HEK293 (cell line): ENCODE data around the gene TMEM126B.

ENCODE experiments used
- CTCF ChIA-PET: fragments of 350-600 bp; formaldehyde crosslinking; extraction: SDS; loops from one replicate; lab custom pipeline; 2021; ENCODE audit warnings: antibody characterized with exemption; lab: Yijun Ruan, JAX
- POLR2A ChIA-PET: fragments of 300-600 bp; formaldehyde crosslinking; extraction: SDS; loops from one replicate; lab custom pipeline; 2020; ENCODE audit warnings: antibody characterized with exemption, inconsistent platforms; lab: Yijun Ruan, JAX
- H3K27ac ChIP-seq: fragments of 200-500 bp; sonication (Bioruptor generic); 2 replicates; pipeline ENCODE4 v1.5.1; 2014; ENCODE audit warnings: low read depth, low read length, control low read depth, inconsistent platforms; ENCODE audit errors: extremely low read depth
- H3K36me3 ChIP-seq, 2 experiments: fragments of 200-500 bp in 1 of 2; sonication (Bioruptor generic) in 1 of 2; 1 replicate in 1 of 2; 2 replicates in 1 of 2; pipeline ENCODE4 v1.5.1; 2014 to 2017; ENCODE audit warnings: inconsistent platforms in 2 of 2, low read length in 2 of 2; ENCODE audit not compliant: control insufficient read depth in 2 of 2, insufficient read depth in 1 of 2
- H3K4me1 ChIP-seq: fragments of 200-500 bp; sonication (Bioruptor generic); 2 replicates; pipeline ENCODE4 v1.5.1; 2014; ENCODE audit warnings: mild to moderate bottlenecking, low read length, inconsistent platforms; ENCODE audit not compliant: control insufficient read depth, insufficient read depth
- H3K4me3 ChIP-seq: 2 replicates; pipeline ENCODE4 v1.5.1; 2011; ENCODE audit warnings: low read depth, mild to moderate bottlenecking, control low read depth, low read length, moderate library complexity
- H3K9me3 ChIP-seq: fragments of 200-500 bp; sonication (Bioruptor generic); 2 replicates; pipeline ENCODE4 v1.5.1; 2014; ENCODE audit warnings: low read depth, low read length, inconsistent platforms; ENCODE audit not compliant: control insufficient read depth, insufficient read depth
- KLF1 ChIP-seq: fragments of 450-650 bp; formaldehyde crosslinking; IDR thresholded peaks from 2 replicates; pipeline ENCODE4 v1.5.1; 2016; ENCODE audit warnings: missing biosample characterization, missing genetic modification characterization
- PRDM1 ChIP-seq: fragments of 450-650 bp; formaldehyde crosslinking; IDR thresholded peaks from 2 replicates; pipeline ENCODE4; 2016; ENCODE audit warnings: missing biosample characterization, missing genetic modification characterization
- REPIN1 ChIP-seq: fragments of 450-650 bp; formaldehyde crosslinking; IDR thresholded peaks from 2 replicates; pipeline ENCODE4 v1.5.1; 2017; ENCODE audit warnings: missing biosample characterization, missing genetic modification characterization, low read depth
- SETDB1 ChIP-seq: IDR thresholded peaks from one replicate; pipeline ENCODE4 v1.6.1; 2017; ENCODE audit warnings: mild to moderate bottlenecking, low read length, moderate library complexity, mixed read lengths; ENCODE audit not compliant: insufficient read length
- SP7 ChIP-seq: fragments of 450-650 bp; formaldehyde crosslinking; IDR thresholded peaks from 2 replicates; pipeline ENCODE4 v1.5.1; 2016; ENCODE audit warnings: missing biosample characterization, missing genetic modification characterization
- ZBTB1 ChIP-seq: fragments of 450-650 bp; formaldehyde crosslinking; IDR thresholded peaks from 2 replicates; pipeline ENCODE4 v1.5.1; 2016; ENCODE audit warnings: missing biosample characterization, missing genetic modification characterization
- ZBTB8A ChIP-seq: fragments of 450-650 bp; formaldehyde crosslinking; IDR thresholded peaks from 2 replicates; pipeline ENCODE4 v1.5.1; 2016; ENCODE audit warnings: missing biosample characterization, missing genetic modification characterization
- ZNF10 ChIP-seq: fragments of 450-650 bp; formaldehyde crosslinking; IDR thresholded peaks from 2 replicates; pipeline ENCODE4 v1.5.1; 2017; ENCODE audit warnings: missing biosample characterization, missing genetic modification characterization
- ZNF138 ChIP-seq: fragments of 450-650 bp; formaldehyde crosslinking; IDR thresholded peaks from 2 replicates; pipeline ENCODE4 v1.5.1; 2016; ENCODE audit warnings: missing biosample characterization, missing genetic modification characterization, borderline replicate concordance
- ZNF140 ChIP-seq: fragments of 450-650 bp; formaldehyde crosslinking; IDR thresholded peaks from 2 replicates; pipeline ENCODE4 v1.5.1; 2016; ENCODE audit warnings: missing biosample characterization, missing genetic modification characterization
- ZNF23 ChIP-seq: fragments of 450-650 bp; formaldehyde crosslinking; IDR thresholded peaks from 2 replicates; pipeline ENCODE4 v1.5.1; 2016; ENCODE audit warnings: missing biosample characterization, missing genetic modification characterization, borderline replicate concordance
- ZNF350 ChIP-seq: fragments of 450-650 bp; formaldehyde crosslinking; IDR thresholded peaks from 2 replicates; pipeline ENCODE4 v1.5.0; 2017; ENCODE audit warnings: missing biosample characterization, mild to moderate bottlenecking, missing genetic modification characterization
- ZNF501 ChIP-seq: fragments of 450-650 bp; formaldehyde crosslinking; IDR thresholded peaks from 2 replicates; pipeline ENCODE4 v1.5.1; 2016; ENCODE audit warnings: missing biosample characterization, missing genetic modification characterization
- ZNF510 ChIP-seq: fragments of 450-650 bp; formaldehyde crosslinking; IDR thresholded peaks from 2 replicates; pipeline ENCODE4 v1.5.1; 2018; ENCODE audit warnings: mild to moderate bottlenecking, missing genetic modification characterization, missing biosample characterization; ENCODE audit not compliant: insufficient replicate concordance
- ZNF530 ChIP-seq: fragments of 450-650 bp; formaldehyde crosslinking; IDR thresholded peaks from 2 replicates; pipeline ENCODE4 v1.5.1; 2016; ENCODE audit warnings: low read depth, missing biosample characterization, missing genetic modification characterization
- ZNF549 ChIP-seq: fragments of 450-650 bp; IDR thresholded peaks from 2 replicates; pipeline ENCODE4 v1.5.1; 2018; ENCODE audit warnings: missing biosample characterization, missing genetic modification characterization, mild to moderate bottlenecking, inconsistent platforms, moderate library complexity
- ZNF558 ChIP-seq: fragments of 450-650 bp; formaldehyde crosslinking; IDR thresholded peaks from 2 replicates; pipeline ENCODE4 v1.5.1; 2016; ENCODE audit warnings: missing biosample characterization, missing genetic modification characterization
- ZNF629 ChIP-seq: fragments of 450-650 bp; formaldehyde crosslinking; IDR thresholded peaks from 2 replicates; pipeline ENCODE4 v1.5.1; 2017; ENCODE audit warnings: missing biosample characterization, missing genetic modification characterization
- ZNF664 ChIP-seq: fragments of 450-650 bp; formaldehyde crosslinking; IDR thresholded peaks from 2 replicates; pipeline ENCODE4 v1.5.1; 2016; ENCODE audit warnings: missing biosample characterization, missing genetic modification characterization
- ZNF776 ChIP-seq: fragments of 450-650 bp; formaldehyde crosslinking; IDR thresholded peaks from 2 replicates; pipeline ENCODE4 v1.5.0; 2017; ENCODE audit warnings: missing biosample characterization, missing genetic modification characterization, borderline replicate concordance
- ZNF792 ChIP-seq: fragments of 450-650 bp; formaldehyde crosslinking; IDR thresholded peaks from 2 replicates; pipeline ENCODE4 v1.5.1; 2016; ENCODE audit warnings: missing biosample characterization, missing genetic modification characterization
- ZXDB ChIP-seq: fragments of 450-650 bp; formaldehyde crosslinking; IDR thresholded peaks from 2 replicates; pipeline ENCODE4 v1.5.1; 2016; ENCODE audit warnings: missing biosample characterization, missing genetic modification characterization
- TF ChIP-seq, protein P1 (sequence below): sonication (generic); formaldehyde crosslinking; IDR thresholded peaks from 2 replicates; pipeline ENCODE4 v1.8.1; 2022; ENCODE audit warnings: mild to moderate bottlenecking, moderate library complexity, missing genetic modification reagents
- TF ChIP-seq, protein P2 (sequence below): fragments of 450-650 bp; formaldehyde crosslinking; IDR thresholded peaks from 2 replicates; pipeline ENCODE4 v1.5.1; 2016; ENCODE audit warnings: missing biosample characterization, missing genetic modification characterization, borderline replicate concordance
- TF ChIP-seq, protein P3 (sequence below): fragments of 450-650 bp; formaldehyde crosslinking; IDR thresholded peaks from 2 replicates; pipeline ENCODE4 v1.5.1; 2017; ENCODE audit warnings: missing biosample characterization, mild to moderate bottlenecking, missing genetic modification characterization, moderate library complexity
- TF ChIP-seq, protein P4 (sequence below): fragments of 450-650 bp; formaldehyde crosslinking; IDR thresholded peaks from 2 replicates; pipeline ENCODE4 v1.5.0; 2017; ENCODE audit warnings: missing biosample characterization, missing genetic modification characterization, borderline replicate concordance

The TMEM126B gene

DNA sequence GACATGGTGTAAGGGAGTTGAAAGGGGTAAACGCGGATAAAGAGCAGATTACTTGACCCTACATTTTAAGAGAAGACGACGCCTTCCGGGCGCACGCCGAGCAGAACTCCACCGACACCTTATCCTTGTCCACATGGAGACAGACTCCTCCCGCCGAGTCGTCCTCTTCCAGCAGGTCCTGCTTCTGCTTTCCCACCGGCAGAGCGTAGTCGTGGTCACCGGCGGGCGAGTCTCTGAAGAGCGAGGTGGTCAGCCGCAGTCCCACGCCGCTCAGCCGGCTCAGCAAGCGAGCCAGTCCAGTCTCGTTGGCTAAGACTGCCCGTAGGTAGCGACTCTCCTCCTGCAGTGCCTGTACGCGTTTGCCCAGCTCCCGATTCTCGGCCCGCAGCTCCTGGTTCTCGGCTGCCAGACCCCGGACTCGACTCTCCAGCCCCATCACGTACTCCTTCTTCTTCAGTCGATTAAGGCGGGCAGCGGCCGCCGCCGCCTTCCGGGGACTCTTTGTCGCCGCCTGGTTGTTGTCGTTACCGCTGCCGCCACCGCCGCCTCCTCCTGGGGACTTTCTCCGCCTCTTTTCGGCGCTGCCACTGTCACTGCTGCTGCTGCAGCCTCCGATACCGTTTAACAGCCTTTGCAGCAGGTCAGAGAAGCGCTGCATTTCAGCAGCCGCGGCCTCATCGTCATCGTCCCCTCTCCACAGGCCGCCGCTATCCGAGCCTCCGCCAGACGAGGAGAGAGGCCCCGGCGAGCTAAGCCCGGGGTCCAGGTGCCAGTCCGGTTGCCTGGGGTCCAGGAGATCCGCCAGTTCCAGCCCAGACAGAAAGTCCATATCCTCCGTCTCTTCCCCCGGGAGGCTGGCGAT is 35.6 kb downstream of the TMEM126B start (continued):
- TF ChIP-seq ZNF776 (tag by site-specific recombination) (no peak), ZNF501 (tag by site-specific recombination) (no peak), ZBTB1 (tag by site-specific recombination) (no peak), ZNF664 (no peak), SETDB1 (no peak), REPIN1 (tag by site-specific recombination) (no peak), ZNF558 (tag by site-specific recombination) (no peak), SP7 (tag by site-specific recombination) (no peak), ZNF530 (no peak), PRDM1 (tag by site-specific recombination) (peak; percentile 75), ZNF629 (tag by site-specific recombination) (no peak)
- TF ChIP-seq, protein P1, sequence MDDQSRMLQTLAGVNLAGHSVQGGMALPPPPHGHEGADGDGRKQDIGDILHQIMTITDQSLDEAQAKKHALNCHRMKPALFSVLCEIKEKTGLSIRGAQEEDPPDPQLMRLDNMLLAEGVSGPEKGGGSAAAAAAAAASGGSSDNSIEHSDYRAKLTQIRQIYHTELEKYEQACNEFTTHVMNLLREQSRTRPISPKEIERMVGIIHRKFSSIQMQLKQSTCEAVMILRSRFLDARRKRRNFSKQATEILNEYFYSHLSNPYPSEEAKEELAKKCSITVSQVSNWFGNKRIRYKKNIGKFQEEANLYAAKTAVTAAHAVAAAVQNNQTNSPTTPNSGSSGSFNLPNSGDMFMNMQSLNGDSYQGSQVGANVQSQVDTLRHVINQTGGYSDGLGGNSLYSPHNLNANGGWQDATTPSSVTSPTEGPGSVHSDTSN (CRISPR knock-in tag), result no peak; the same call in 1 of the 2 replicates
- TF ChIP-seq, protein P2, sequence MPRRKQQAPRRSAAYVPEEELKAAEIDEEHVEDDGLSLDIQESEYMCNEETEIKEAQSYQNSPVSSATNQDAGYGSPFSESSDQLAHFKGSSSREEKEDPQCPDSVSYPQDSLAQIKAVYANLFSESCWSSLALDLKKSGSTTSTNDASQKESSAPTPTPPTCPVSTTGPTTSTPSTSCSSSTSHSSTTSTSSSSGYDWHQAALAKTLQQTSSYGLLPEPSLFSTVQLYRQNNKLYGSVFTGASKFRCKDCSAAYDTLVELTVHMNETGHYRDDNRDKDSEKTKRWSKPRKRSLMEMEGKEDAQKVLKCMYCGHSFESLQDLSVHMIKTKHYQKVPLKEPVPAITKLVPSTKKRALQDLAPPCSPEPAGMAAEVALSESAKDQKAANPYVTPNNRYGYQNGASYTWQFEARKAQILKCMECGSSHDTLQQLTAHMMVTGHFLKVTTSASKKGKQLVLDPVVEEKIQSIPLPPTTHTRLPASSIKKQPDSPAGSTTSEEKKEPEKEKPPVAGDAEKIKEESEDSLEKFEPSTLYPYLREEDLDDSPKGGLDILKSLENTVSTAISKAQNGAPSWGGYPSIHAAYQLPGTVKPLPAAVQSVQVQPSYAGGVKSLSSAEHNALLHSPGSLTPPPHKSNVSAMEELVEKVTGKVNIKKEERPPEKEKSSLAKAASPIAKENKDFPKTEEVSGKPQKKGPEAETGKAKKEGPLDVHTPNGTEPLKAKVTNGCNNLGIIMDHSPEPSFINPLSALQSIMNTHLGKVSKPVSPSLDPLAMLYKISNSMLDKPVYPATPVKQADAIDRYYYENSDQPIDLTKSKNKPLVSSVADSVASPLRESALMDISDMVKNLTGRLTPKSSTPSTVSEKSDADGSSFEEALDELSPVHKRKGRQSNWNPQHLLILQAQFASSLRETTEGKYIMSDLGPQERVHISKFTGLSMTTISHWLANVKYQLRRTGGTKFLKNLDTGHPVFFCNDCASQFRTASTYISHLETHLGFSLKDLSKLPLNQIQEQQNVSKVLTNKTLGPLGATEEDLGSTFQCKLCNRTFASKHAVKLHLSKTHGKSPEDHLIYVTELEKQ (tag by site-specific recombination), result no peak
- TF ChIP-seq, protein P3, sequence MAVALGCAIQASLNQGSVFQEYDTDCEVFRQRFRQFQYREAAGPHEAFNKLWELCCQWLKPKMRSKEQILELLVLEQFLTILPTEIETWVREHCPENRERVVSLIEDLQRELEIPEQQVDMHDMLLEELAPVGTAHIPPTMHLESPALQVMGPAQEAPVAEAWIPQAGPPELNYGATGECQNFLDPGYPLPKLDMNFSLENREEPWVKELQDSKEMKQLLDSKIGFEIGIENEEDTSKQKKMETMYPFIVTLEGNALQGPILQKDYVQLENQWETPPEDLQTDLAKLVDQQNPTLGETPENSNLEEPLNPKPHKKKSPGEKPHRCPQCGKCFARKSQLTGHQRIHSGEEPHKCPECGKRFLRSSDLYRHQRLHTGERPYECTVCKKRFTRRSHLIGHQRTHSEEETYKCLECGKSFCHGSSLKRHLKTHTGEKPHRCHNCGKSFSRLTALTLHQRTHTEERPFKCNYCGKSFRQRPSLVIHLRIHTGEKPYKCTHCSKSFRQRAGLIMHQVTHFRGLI (tag by site-specific recombination), result no peak

DNA sequence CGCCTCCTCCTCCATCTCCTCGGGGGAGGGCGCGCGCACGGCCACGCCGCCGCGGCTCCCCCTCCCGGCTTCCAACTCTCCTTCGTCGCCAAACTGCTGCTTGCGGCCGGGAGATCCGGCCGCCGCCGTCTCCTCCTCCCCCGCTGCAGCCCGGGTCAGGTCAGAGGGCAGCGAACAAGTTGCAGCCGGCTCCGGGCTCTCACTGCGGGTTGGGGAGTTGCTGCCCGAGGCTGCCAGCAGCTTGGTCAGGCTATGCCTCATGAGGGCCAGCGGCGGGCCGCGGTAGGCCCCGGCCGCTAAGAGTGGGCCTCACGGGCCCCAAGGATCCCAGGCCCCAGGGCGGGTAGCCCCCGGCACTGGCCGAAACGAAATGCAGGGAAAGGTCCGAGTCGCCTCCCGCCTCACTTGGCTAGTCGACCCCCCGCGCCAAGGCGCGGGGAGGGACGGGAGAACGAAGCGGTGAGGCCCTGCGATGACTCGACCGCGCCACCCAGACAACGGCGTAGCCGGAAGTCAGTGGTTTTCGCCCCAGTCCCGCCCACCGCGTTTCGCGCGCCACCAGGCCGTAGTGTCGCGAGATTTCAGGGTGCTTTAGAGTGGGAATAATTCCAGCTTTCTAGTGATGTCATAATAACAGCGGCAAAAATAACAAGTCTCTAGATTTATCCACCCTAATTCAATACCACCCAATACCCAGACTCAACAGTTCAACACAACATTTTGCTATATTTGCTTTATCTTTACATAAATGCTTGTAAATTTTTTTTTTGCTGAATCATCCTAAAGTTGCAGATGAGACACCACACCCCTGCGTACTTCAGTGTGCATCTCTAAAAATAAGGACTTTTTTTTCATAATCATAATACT is 36.5 kb downstream of the TMEM126B start, which contains the start of gene CREBZF:
Gene CREBZF, minus strand, starts transcription at position 515 of the 867 bp plus-strand sequence. Its CDS starts 254 bp downstream, at position 261.
- Histone ChIP-seq H3K4me1 (no peaks in the 10 kb centered on the region), H3K4me3 (peak within 1 kb of the TSS; percentile 91), H3K36me3 (peaks cover 12 to 39% of the 10 kb centered on the region in 2 experiments; a peak in 2 of 3 replicates), H3K9me3 (no peaks in the 10 kb centered on the region), H3K27ac (peak within 1 kb of the TSS; percentile 94)
- ChIA-PET POLR2A (interaction anchor here (0.6 to 3.4 kb wide), 10 partner anchors 9 to 598 kb away, joined by 3 to 37 read pairs (median 3); partner anchors contain the start of genes CCDC83, CCDC89, TMEM126A and TMEM126B), CTCF (interaction anchor here (0.6 to 1.0 kb wide), 3 partner anchors 46 to 733 kb away, joined by 3 to 6 read pairs (median 4); no protein-coding TSS in a partner anchor)
- TF ChIP-seq ZNF10 (tag by site-specific recombination), result no peak
- no peak for TF ChIP-seq ZNF350 (tag by site-specific recombination)
- TF ChIP-seq ZNF792, result no peak
- TF ChIP-seq ZNF549 (tag by site-specific recombination), result no peak
- TF ChIP-seq ZBTB8A, result no peak
- TF ChIP-seq, protein P4, sequence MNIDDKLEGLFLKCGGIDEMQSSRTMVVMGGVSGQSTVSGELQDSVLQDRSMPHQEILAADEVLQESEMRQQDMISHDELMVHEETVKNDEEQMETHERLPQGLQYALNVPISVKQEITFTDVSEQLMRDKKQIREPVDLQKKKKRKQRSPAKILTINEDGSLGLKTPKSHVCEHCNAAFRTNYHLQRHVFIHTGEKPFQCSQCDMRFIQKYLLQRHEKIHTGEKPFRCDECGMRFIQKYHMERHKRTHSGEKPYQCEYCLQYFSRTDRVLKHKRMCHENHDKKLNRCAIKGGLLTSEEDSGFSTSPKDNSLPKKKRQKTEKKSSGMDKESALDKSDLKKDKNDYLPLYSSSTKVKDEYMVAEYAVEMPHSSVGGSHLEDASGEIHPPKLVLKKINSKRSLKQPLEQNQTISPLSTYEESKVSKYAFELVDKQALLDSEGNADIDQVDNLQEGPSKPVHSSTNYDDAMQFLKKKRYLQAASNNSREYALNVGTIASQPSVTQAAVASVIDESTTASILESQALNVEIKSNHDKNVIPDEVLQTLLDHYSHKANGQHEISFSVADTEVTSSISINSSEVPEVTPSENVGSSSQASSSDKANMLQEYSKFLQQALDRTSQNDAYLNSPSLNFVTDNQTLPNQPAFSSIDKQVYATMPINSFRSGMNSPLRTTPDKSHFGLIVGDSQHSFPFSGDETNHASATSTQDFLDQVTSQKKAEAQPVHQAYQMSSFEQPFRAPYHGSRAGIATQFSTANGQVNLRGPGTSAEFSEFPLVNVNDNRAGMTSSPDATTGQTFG, result no peak
- no peak for TF ChIP-seq ZNF23 (tag by site-specific recombination)
- 0 out of 2 replicates have a peak, but pooled peaks have one; percentile 12 for TF ChIP-seq ZXDB (tag by site-specific recombination)
- no peak for TF ChIP-seq ZNF140 (tag by site-specific recombination)
- no peak for TF ChIP-seq ZNF138 (tag by site-specific recombination)
- peak; percentile 25; the same call in 1 of the 2 replicates for TF ChIP-seq KLF1 (tag by site-specific recombination)
- no peak for TF ChIP-seq ZNF510 (tag by site-specific recombination)
